GM08714 (cell line): ENCODE measurements around the gene NDUFA12.
"Not testable (repeated sequence)": the region's sequence is repeated elsewhere in the genome, so short reads cannot be mapped to it uniquely, and the experiment has no call there.

Source experiments
- H3K4me3 ChIP-seq: fragments of 200-500 bp; sonication (Bioruptor generic); 2 replicates; pipeline ENCODE4 v1.5.1; 2014; ENCODE audit warnings: mild to moderate bottlenecking, low read length, inconsistent platforms
- ZNF274 ChIP-seq: IDR thresholded peaks from 2 replicates; pipeline ENCODE4 v1.6.1; 2012; ENCODE audit warnings: mild to moderate bottlenecking, low read depth, low read length

The NDUFA12 gene

GRCh38 chr12:95003213-95003920 lies at the start of gene NDUFA12:
TSS of gene NDUFA12 (minus strand) at chr12:95003697. CDS start at chr12:95003680, 17 bp downstream.
- no peak for TF ChIP-seq ZNF274
- peak within 1 kb of the TSS; percentile 92 for H3K4me3 ChIP-seq

- no peak for TF ChIP-seq ZNF274
- H3K4me3 ChIP-seq, result no peak overlapping the region
Observed at GRCh38 chr12:95051241-95051640, 47.7 kb upstream of the NDUFA12 start.

GRCh38 chr12:95037906-95038305 lies 34.4 kb upstream of the NDUFA12 start:
- no peak for TF ChIP-seq ZNF274
- H3K4me3 ChIP-seq, result no peak overlapping the region

GRCh38 chr12:95034750-95035149 lies 31.3 kb upstream of the NDUFA12 start:
- no peak for TF ChIP-seq ZNF274
- H3K4me3 ChIP-seq, result no peak overlapping the region

- no peak overlapping the region for H3K4me3 ChIP-seq
- TF ChIP-seq ZNF274, result no peak
Observed at GRCh38 chr12:95022477-95022876, 19.0 kb upstream of the NDUFA12 start.

GRCh38 chr12:95017482-95017881 lies 14.0 kb upstream of the NDUFA12 start:
- no peak for TF ChIP-seq ZNF274
- no peak overlapping the region for H3K4me3 ChIP-seq

GRCh38 chr12:95016120-95016519 lies 12.6 kb upstream of the NDUFA12 start:
- H3K4me3 ChIP-seq, result no peak overlapping the region
- no peak for TF ChIP-seq ZNF274

- no peak for TF ChIP-seq ZNF274
- no peak overlapping the region for H3K4me3 ChIP-seq
Observed at GRCh38 chr12:95014554-95014953, 11.1 kb upstream of the NDUFA12 start.

GRCh38 chr12:95006206-95006605 lies 2.7 kb upstream of the NDUFA12 start:
- no peak overlapping the region for H3K4me3 ChIP-seq
- TF ChIP-seq ZNF274, result no peak

- TF ChIP-seq ZNF274, result no peak
- H3K4me3 ChIP-seq, result no peak overlapping the region
Observed at GRCh38 chr12:95004610-95005009, 1.1 kb upstream of the NDUFA12 start.

- no peak for TF ChIP-seq ZNF274
- H3K4me3 ChIP-seq, result peak overlapping the region; percentile 35; the same call in 1 of the 2 replicates
Observed at GRCh38 chr12:95003921-95004272, 400 bp upstream of the NDUFA12 start.

GRCh38 chr12:95002754-95003153 lies 743 bp downstream of the NDUFA12 start:
- TF ChIP-seq ZNF274, result no peak
- peak overlapping the region; percentile 92 for H3K4me3 ChIP-seq

GRCh38 chr12:94998326-94998725 lies 5.2 kb downstream of the NDUFA12 start:
- no peak overlapping the region; the same call in 1 of the 2 replicates for H3K4me3 ChIP-seq
- TF ChIP-seq ZNF274, result no peak

GRCh38 chr12:94997726-94998125 lies 5.8 kb downstream of the NDUFA12 start:
- H3K4me3 ChIP-seq, result no peak overlapping the region
- TF ChIP-seq ZNF274, result no peak

GRCh38 chr12:94997061-94997460 lies 6.4 kb downstream of the NDUFA12 start:
- no peak overlapping the region for H3K4me3 ChIP-seq
- no peak for TF ChIP-seq ZNF274

GRCh38 chr12:94994312-94994711 lies 9.2 kb downstream of the NDUFA12 start:
- H3K4me3 ChIP-seq, result no peak overlapping the region
- TF ChIP-seq ZNF274, result no peak

- H3K4me3 ChIP-seq, result not testable (repeated sequence)
Observed at GRCh38 chr12:94993855-94994254, 9.6 kb downstream of the NDUFA12 start.
